ENCODE data around the gene PSD4.

Gene PSD4

DNA sequence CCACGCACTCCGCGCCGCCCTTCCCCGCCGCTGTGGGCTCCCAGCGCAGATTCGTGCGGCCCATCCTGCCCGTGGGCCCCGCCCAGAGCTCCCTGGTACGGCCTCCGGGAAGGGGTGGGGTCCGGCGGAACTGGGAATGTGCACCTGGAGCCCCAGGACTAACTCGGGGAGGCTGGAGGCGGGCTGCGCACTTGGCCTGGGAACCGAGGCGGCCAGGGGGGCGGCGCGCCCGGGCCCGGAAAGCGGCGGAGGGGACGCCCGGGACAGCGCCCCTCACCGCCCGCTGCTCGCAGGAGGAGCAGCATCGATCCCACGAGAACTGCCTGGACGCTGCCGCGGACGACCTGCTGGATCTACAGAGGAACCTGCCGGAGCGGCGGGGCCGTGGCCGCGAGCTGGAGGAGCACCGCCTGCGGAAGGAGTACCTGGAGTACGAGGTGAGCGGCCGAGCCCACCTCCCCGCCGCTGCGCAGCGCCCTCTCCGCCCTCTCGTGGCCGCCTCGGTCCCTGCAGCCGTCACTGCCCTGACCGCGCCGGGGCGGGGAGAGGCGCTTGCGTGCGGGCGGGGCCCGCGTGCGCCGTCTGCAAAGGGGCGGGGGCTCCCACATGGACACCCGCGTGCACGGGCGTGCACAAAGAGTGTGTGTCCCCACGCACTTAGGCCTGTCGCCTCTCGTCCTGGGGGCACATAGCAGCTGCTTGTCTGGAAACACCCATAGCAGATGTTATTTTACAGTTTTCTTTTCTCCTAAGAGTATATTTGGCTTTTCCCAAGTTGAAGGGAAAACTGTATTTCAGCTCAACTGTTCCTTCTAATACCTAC is 25.2 kb downstream of the PSD4 start:
- Mint-ChIP-seq H3K4me3 (peak overlapping the region; percentile 79), H3K27ac (no peak overlapping the region), H3K4me1 (peaks cover 33% of the 10 kb centered on the region), H3K36me3 (ENCODE audit: low read depth) (no peaks in the 10 kb centered on the region), H3K27me3 (ENCODE audit: low read depth, poor library complexity) (peaks cover 41% of the 10 kb centered on the region), H3K9me3 (no peaks in the 10 kb centered on the region)
- TF ChIP-seq, protein P1, sequence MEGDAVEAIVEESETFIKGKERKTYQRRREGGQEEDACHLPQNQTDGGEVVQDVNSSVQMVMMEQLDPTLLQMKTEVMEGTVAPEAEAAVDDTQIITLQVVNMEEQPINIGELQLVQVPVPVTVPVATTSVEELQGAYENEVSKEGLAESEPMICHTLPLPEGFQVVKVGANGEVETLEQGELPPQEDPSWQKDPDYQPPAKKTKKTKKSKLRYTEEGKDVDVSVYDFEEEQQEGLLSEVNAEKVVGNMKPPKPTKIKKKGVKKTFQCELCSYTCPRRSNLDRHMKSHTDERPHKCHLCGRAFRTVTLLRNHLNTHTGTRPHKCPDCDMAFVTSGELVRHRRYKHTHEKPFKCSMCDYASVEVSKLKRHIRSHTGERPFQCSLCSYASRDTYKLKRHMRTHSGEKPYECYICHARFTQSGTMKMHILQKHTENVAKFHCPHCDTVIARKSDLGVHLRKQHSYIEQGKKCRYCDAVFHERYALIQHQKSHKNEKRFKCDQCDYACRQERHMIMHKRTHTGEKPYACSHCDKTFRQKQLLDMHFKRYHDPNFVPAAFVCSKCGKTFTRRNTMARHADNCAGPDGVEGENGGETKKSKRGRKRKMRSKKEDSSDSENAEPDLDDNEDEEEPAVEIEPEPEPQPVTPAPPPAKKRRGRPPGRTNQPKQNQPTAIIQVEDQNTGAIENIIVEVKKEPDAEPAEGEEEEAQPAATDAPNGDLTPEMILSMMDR (IDR thresholded peaks at IDR 0.05): peak; percentile 93
- peak; percentile 92 for DNase-seq

DNA sequence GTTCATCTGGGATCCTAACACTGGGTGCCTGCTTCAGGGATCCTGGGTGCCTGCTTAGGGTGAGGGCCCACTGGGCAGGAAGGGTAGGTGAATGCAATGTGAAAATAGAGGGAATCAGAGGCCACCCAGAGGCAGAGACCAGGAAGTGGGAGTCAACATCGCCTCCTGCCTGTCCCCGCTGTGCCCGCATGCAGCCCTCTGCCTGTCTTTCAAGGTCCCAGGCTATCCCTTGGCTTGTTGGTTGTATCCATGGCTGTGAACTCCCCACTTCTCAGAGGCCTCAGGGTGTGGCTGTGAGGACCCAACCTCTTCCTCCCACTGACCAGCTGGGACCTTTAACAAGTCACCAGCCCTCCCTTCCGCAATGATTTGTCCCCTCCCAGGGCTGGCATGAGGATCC is 26.5 kb downstream of the PSD4 start:
- H3K9me3 Mint-ChIP-seq: no peaks in the 10 kb centered on the region
- H3K4me3 Mint-ChIP-seq: peak overlapping the region; percentile 79
- H3K4me1 Mint-ChIP-seq: peaks cover 40% of the 10 kb centered on the region
- H3K27me3 Mint-ChIP-seq (ENCODE audit: low read depth, poor library complexity): peaks cover 42% of the 10 kb centered on the region
- TF ChIP-seq, protein P1 (IDR thresholded peaks at IDR 0.05): no peak
- no peak for DNase-seq
- no peaks in the 10 kb centered on the region for H3K36me3 Mint-ChIP-seq (ENCODE audit: low read depth)
- H3K27ac Mint-ChIP-seq: no peak overlapping the region

DNA sequence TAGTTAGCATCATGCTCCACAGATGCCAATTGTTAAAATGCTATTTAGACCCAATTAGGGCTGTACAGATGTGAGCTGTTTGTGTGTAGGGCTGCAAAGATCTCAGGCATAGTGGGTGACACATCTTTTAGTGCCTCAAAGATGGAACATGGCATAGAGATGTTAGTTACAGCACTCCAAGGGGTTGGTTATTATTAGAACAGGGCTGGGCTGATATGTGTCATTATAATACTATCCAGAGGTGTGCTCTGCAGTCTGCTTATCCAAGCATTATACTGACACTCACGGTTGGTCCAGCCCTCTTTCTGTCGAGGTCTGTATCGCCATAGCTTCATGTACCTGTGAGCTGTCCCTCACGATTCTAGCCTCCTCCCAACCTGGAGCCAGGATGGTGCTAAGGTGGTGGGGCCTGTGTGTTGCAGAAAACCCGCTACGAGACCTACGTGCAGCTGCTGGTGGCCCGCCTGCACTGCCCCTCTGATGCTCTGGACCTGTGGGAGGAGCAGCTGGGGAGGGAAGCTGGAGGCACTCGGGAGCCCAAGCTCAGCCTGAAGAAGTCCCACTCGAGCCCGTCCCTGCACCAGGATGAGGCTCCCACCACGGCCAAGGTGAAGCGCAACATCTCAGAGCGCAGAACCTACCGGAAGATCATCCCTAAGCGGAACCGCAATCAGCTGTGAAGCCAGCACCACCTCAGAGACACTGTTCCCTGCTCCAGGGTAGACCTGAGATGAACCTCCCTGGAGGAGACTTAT is 27.1 kb downstream of the PSD4 start:
- Mint-ChIP-seq H3K4me3 (no peak overlapping the region), H3K9me3 (no peaks in the 10 kb centered on the region), H3K36me3 (ENCODE audit: low read depth) (no peaks in the 10 kb centered on the region), H3K4me1 (peaks cover 40% of the 10 kb centered on the region), H3K27me3 (ENCODE audit: low read depth, poor library complexity) (peaks cover 39% of the 10 kb centered on the region), H3K27ac (no peak overlapping the region)
- no peak for DNase-seq
- TF ChIP-seq, protein P1 (IDR thresholded peaks at IDR 0.05): no peak

DNA sequence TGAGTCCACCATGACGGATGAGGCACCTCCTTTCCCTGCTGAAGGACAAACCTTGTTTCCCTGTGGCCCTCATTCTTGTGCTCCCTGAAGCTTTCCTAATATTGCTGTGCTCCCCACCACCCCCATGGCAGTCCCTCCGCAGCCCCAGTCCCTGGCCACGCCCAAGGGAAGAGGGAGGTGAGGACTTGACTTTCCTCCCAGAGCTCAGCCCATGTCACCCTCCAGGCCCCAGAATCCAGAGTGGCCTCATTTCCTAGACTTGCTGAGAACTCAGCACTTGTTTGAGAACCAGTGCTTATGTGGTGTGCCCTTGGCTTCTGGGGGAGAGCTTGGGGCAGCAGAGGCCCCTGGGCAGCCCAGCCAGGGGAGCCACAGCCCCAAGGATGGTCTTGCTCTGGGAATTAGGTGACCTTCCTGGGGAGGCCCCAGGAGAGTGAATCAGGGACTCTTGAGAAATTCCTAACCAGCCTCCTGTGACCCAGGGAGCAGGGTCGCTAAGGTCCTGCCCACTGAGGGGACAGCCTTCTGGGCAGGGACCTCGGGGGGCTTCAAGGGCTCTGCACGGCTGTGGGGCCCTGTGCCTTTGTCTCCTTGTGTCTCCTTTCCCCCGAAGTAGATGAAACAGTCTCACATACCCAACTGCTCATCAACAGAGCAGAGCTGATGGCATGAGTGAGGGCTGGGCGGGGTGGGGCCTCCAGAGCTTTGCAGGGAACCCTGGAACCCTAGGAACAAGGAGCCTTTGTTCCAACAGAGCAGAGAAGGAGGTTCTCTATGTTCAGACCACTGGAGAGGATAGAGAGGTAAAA is 27.9 kb downstream of the PSD4 start:
- Mint-ChIP-seq H3K4me1 (peaks cover 46% of the 10 kb centered on the region), H3K9me3 (no peaks in the 10 kb centered on the region), H3K4me3 (no peak overlapping the region), H3K27me3 (ENCODE audit: low read depth, poor library complexity) (peaks cover 37% of the 10 kb centered on the region), H3K27ac (no peak overlapping the region), H3K36me3 (ENCODE audit: low read depth) (no peaks in the 10 kb centered on the region)
- TF ChIP-seq, protein P1 (IDR thresholded peaks at IDR 0.05): no peak
- no peak for DNase-seq

DNA sequence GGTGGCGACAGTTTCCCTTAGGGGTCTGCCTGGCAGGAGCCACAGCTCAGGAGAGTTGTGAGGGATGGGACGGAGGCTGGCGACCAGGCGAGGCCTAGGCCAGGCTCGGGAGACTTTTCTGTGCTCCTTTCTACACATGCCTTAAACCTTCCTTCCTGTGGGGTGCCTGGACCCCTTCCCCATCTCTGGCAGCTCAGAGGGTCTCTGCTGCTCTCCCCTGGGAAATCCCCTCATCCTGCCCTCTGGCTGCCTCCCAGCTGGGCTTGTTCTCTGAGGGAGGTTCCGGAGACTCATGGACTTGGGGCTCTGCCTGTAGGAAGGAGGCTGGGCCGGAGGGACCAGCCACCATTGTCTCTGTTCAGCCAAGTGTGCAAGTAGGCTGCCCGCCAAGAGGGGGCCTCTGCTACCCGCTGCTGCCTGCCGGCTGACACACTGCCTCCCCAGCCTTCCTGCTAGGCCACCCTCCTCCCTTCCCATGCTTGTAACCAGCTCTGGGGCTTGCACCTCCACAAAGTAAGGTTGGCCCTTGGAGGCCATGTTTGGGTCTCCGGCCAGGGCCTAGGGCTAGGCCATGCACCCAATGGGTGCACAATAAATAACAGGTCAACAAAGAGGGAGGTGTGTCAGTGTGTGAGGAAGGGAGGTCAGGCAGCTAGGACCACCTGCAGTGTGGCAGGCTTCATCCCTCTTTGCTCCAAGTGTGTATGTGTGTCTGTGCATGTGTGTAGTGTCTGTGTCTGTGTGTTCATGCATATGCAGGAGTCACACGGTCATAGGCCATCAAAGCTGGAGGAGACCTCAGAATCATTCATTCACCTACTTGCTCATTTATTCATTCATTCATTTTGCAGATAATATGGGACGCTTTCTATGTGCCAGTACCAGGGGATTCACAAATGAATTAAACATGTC is 28.8 kb downstream of the PSD4 start:
- Mint-ChIP-seq H3K27me3 (ENCODE audit: low read depth, poor library complexity) (peaks cover 30% of the 10 kb centered on the region), H3K36me3 (ENCODE audit: low read depth) (no peaks in the 10 kb centered on the region), H3K27ac (no peak overlapping the region), H3K4me3 (no peak overlapping the region), H3K4me1 (peaks cover 46% of the 10 kb centered on the region), H3K9me3 (no peaks in the 10 kb centered on the region)
- TF ChIP-seq, protein P1 (IDR thresholded peaks at IDR 0.05): no peak
- peak; percentile 43 for DNase-seq
